Measurements from ENCODE around the gene EPB41L5. TPM values are rescaled to one million over a fixed set of nuclear protein-coding genes. Genes with fewer than 3 reads are reported as not detected.

The EPB41L5 gene
- total RNA-seq, 1 donor from 2014 or later, result 16.2 TPM

GRCh38 chr2:120206022-120206581, 193.2 kb downstream of the EPB41L5 start:
- no peaks in the 10 kb centered on the region for H3K9me3 Mint-ChIP-seq (ENCODE audit: unreplicated experiment)
- Histone ChIP-seq H4K20me1 (ENCODE audit: insufficient read depth, low read length) (no peaks in the 10 kb centered on the region), H2AFZ (ENCODE audit: low read depth, low read length) (no peak overlapping the region), H3K27me3 (ENCODE audit: insufficient read depth, low read length) (no peaks in the 10 kb centered on the region), H3K4me2 (ENCODE audit: low read length) (no peak overlapping the region), H3K4me1 (ENCODE audit: insufficient read depth, low read length) (no peaks in the 10 kb centered on the region), H3K27ac (ENCODE audit: low read depth, low read length) (no peak overlapping the region), H3K9ac (ENCODE audit: low read length) (no peak overlapping the region), H3K9me3 (ENCODE audit: insufficient read depth, low read depth, low read length) (no peaks in the 10 kb centered on the region), H3K36me3 (ENCODE audit: insufficient read depth, low read length) (no peaks in the 10 kb centered on the region), H3K79me2 (ENCODE audit: insufficient read depth, low read length) (no peaks in the 10 kb centered on the region), H3K4me3 (ENCODE audit: insufficient read depth, low read depth, low read length) (no peak overlapping the region)
- no peak overlapping the region for H3K4me3 Mint-ChIP-seq (ENCODE audit: unreplicated experiment)
- TF ChIP-seq CTCF (IDR thresholded peaks at IDR 0.05; ENCODE audit: insufficient read depth, low read depth, low read length), result no peak
- TF ChIP-seq EZH2 (IDR thresholded peaks at IDR 0.05; ENCODE audit: insufficient read depth, low read length), result no peak
- H3K4me1 Mint-ChIP-seq (ENCODE audit: low read depth, unreplicated experiment), result no peaks in the 10 kb centered on the region
- FAIRE-seq (no peak), DNase-seq (ENCODE audit: low read depth) (no peak)
- H3K27me3 Mint-ChIP-seq (ENCODE audit: low read depth, unreplicated experiment), result peaks cover 24% of the 10 kb centered on the region
- no peak overlapping the region for H3K27ac Mint-ChIP-seq (ENCODE audit: unreplicated experiment)
- peaks cover 2% of the 10 kb centered on the region for H3K36me3 Mint-ChIP-seq (ENCODE audit: low read depth, unreplicated experiment)

- FAIRE-seq (no peak), DNase-seq (ENCODE audit: low read depth) (no peak)
- Histone ChIP-seq H3K27me3 (ENCODE audit: insufficient read depth, low read length) (no peaks in the 10 kb centered on the region), H3K4me1 (ENCODE audit: insufficient read depth, low read length) (no peaks in the 10 kb centered on the region), H4K20me1 (ENCODE audit: insufficient read depth, low read length) (no peaks in the 10 kb centered on the region), H3K36me3 (ENCODE audit: insufficient read depth, low read length) (no peaks in the 10 kb centered on the region), H3K79me2 (ENCODE audit: insufficient read depth, low read length) (no peaks in the 10 kb centered on the region), H3K4me2 (ENCODE audit: low read length) (no peak overlapping the region), H2AFZ (ENCODE audit: low read depth, low read length) (no peak overlapping the region), H3K9ac (ENCODE audit: low read length) (no peak overlapping the region), H3K9me3 (ENCODE audit: insufficient read depth, low read depth, low read length) (no peaks in the 10 kb centered on the region), H3K27ac (ENCODE audit: low read depth, low read length) (no peak overlapping the region), H3K4me3 (ENCODE audit: insufficient read depth, low read depth, low read length) (no peak overlapping the region)
- no peak for TF ChIP-seq EZH2 (IDR thresholded peaks at IDR 0.05; ENCODE audit: insufficient read depth, low read length)
- Mint-ChIP-seq H3K9me3 (ENCODE audit: unreplicated experiment) (no peaks in the 10 kb centered on the region), H3K36me3 (ENCODE audit: low read depth, unreplicated experiment) (peaks cover 2% of the 10 kb centered on the region), H3K27ac (ENCODE audit: unreplicated experiment) (no peak overlapping the region), H3K4me3 (ENCODE audit: unreplicated experiment) (no peak overlapping the region), H3K27me3 (ENCODE audit: low read depth, unreplicated experiment) (peaks cover 13% of the 10 kb centered on the region), H3K4me1 (ENCODE audit: low read depth, unreplicated experiment) (no peaks in the 10 kb centered on the region)
Observed at GRCh38 chr2:120208381-120209353, 195.8 kb downstream of the EPB41L5 start.

GRCh38 chr2:120209427-120210269, 196.8 kb downstream of the EPB41L5 start:
- no peaks in the 10 kb centered on the region for H3K36me3 ChIP-seq (ENCODE audit: insufficient read depth, low read length)
- Mint-ChIP-seq H3K27me3 (ENCODE audit: low read depth, unreplicated experiment) (peaks cover 10% of the 10 kb centered on the region), H3K36me3 (ENCODE audit: low read depth, unreplicated experiment) (peaks cover 2% of the 10 kb centered on the region), H3K4me3 (ENCODE audit: unreplicated experiment) (no peak overlapping the region), H3K4me1 (ENCODE audit: low read depth, unreplicated experiment) (no peaks in the 10 kb centered on the region), H3K27ac (ENCODE audit: unreplicated experiment) (no peak overlapping the region), H3K9me3 (ENCODE audit: unreplicated experiment) (no peaks in the 10 kb centered on the region)
- no peaks in the 10 kb centered on the region for H3K4me1 ChIP-seq (ENCODE audit: insufficient read depth, low read length)
- no peak overlapping the region for H3K27ac ChIP-seq (ENCODE audit: low read depth, low read length)
- H3K4me3 ChIP-seq (ENCODE audit: insufficient read depth, low read depth, low read length), result no peak overlapping the region
- H3K9me3 ChIP-seq (ENCODE audit: insufficient read depth, low read depth, low read length), result no peaks in the 10 kb centered on the region
- DNase-seq (ENCODE audit: low read depth) (no peak), FAIRE-seq (no peak)
- H2AFZ ChIP-seq (ENCODE audit: low read depth, low read length), result no peak overlapping the region
- no peaks in the 10 kb centered on the region for H4K20me1 ChIP-seq (ENCODE audit: insufficient read depth, low read length)
- no peak for TF ChIP-seq EZH2 (IDR thresholded peaks at IDR 0.05; ENCODE audit: insufficient read depth, low read length)
- no peak for TF ChIP-seq CTCF (IDR thresholded peaks at IDR 0.05; ENCODE audit: insufficient read depth, low read depth, low read length)
- no peaks in the 10 kb centered on the region for H3K79me2 ChIP-seq (ENCODE audit: insufficient read depth, low read length)
- no peak overlapping the region for H3K4me2 ChIP-seq (ENCODE audit: low read length)
- no peaks in the 10 kb centered on the region for H3K27me3 ChIP-seq (ENCODE audit: insufficient read depth, low read length)
- H3K9ac ChIP-seq (ENCODE audit: low read length), result no peak overlapping the region
